RWPE2 (cell line): ENCODE data around the gene INSYN2B.
A peak's percentile ranks its signal among the peaks of the same experiment; 100 is the strongest.

ENCODE experiments used
- ATAC-seq: fragments of 200-7000 bp; cut with Tn5 transposase; 3 replicates; pipeline ENCODE4 v1.9.1; 2021; ENCODE audit warnings: low read depth
- DNase-seq: peaks from one replicate; pipeline ENCODE4 v3.0.0-alpha.2; 2020; ENCODE audit warnings: low spot score
- H3K27ac ChIP-seq: fragments of 450-650 bp; 2 replicates; pipeline ENCODE4 v1.5.1; 2017; ENCODE audit warnings: mild to moderate bottlenecking; ENCODE audit not compliant: poor library complexity, severe bottlenecking
- H3K27me3 ChIP-seq: fragments of 250-450 bp; sonication (Bioruptor Pico); 2 replicates; pipeline ENCODE4 v1.5.1; 2021; ENCODE audit warnings: mild to moderate bottlenecking, moderate library complexity; ENCODE audit not compliant: insufficient read depth, poor library complexity, severe bottlenecking
- H3K36me3 ChIP-seq: fragments of 250-450 bp; sonication (Bioruptor Pico); 2 replicates; pipeline ENCODE4 v1.5.1; 2020; ENCODE audit warnings: low read depth, mild to moderate bottlenecking, moderate library complexity
- H3K4me1 ChIP-seq: fragments of 250-450 bp; sonication (Bioruptor Pico); 2 replicates; pipeline ENCODE4 v1.5.1; 2021; ENCODE audit warnings: mild to moderate bottlenecking, moderate library complexity; ENCODE audit not compliant: insufficient read depth, poor library complexity, severe bottlenecking
- H3K4me3 ChIP-seq: fragments of 250-450 bp; sonication (Bioruptor Pico); 2 replicates; pipeline ENCODE4 v1.5.1; 2021; ENCODE audit warnings: mild to moderate bottlenecking, moderate library complexity; ENCODE audit not compliant: severe bottlenecking
- H3K9me3 ChIP-seq: fragments of 250-450 bp; sonication (Bioruptor Pico); 2 replicates; pipeline ENCODE4 v1.5.1; 2021; ENCODE audit warnings: mild to moderate bottlenecking, moderate library complexity; ENCODE audit not compliant: severe bottlenecking
- CTCF ChIP-seq: fragments of 450-650 bp; IDR thresholded peaks from one replicate; pipeline ENCODE4 v1.5.1; 2017; ENCODE audit warnings: mild to moderate bottlenecking, moderate library complexity; ENCODE audit not compliant: poor library complexity, severe bottlenecking

The INSYN2B gene

DNA sequence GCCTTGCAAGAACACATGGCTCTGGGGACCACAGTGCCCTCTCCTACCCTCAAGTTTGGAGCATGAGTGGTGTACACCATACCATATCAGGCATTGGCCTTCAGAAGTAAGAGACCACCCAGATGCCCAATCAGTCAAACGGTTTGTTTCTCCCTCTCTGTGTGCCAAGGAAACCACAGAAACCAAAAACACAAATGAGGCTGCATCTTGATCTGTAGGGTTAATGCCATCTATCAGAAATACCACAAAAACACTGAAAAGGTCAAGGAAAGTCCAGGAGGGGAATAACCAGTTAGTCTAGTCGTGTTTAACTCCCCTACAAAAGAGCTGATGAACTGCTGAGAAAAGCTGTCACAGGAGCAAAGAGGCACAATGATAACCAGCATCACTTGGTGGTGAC, 78.4 kb downstream of the INSYN2B start:
- Histone ChIP-seq H3K27ac (no peak overlapping the region), H3K4me3 (no peak overlapping the region), H3K9me3 (no peaks in the 10 kb centered on the region), H3K4me1 (no peaks in the 10 kb centered on the region), H3K27me3 (no peaks in the 10 kb centered on the region), H3K36me3 (no peaks in the 10 kb centered on the region)
- DNase-seq = no peak
- no peak for ATAC-seq
- no peak for TF ChIP-seq CTCF

GRCh38 chr5:169897481-169897880, 82.8 kb downstream of the INSYN2B start:
- Histone ChIP-seq H3K4me1 (no peaks in the 10 kb centered on the region), H3K27me3 (no peaks in the 10 kb centered on the region), H3K4me3 (no peak overlapping the region), H3K9me3 (no peaks in the 10 kb centered on the region), H3K36me3 (no peaks in the 10 kb centered on the region), H3K27ac (no peak overlapping the region)
- ATAC-seq (no peak), DNase-seq (no peak)
- no peak for TF ChIP-seq CTCF

GRCh38 chr5:169895926-169896325, 84.4 kb downstream of the INSYN2B start:
- no peak for ATAC-seq
- Histone ChIP-seq H3K9me3 (no peaks in the 10 kb centered on the region), H3K36me3 (no peaks in the 10 kb centered on the region), H3K4me3 (no peak overlapping the region), H3K27ac (no peak overlapping the region), H3K27me3 (no peaks in the 10 kb centered on the region), H3K4me1 (no peaks in the 10 kb centered on the region)
- TF ChIP-seq CTCF = no peak
- DNase-seq = no peak

GRCh38 chr5:169893571-169893970, 86.7 kb downstream of the INSYN2B start:
- H3K9me3 ChIP-seq = no peaks in the 10 kb centered on the region
- no peaks in the 10 kb centered on the region for H3K36me3 ChIP-seq
- H3K27ac ChIP-seq = no peak overlapping the region
- TF ChIP-seq CTCF = no peak
- no peak for ATAC-seq
- no peaks in the 10 kb centered on the region for H3K4me1 ChIP-seq
- no peaks in the 10 kb centered on the region for H3K27me3 ChIP-seq
- no peak overlapping the region for H3K4me3 ChIP-seq
- no peak for DNase-seq

- TF ChIP-seq CTCF = no peak
- DNase-seq (no peak), ATAC-seq (peak; percentile 19; the same call in 1 of the 3 replicates)
- no peaks in the 10 kb centered on the region for H3K36me3 ChIP-seq
- H3K9me3 ChIP-seq = no peaks in the 10 kb centered on the region
- H3K4me1 ChIP-seq = no peaks in the 10 kb centered on the region
- no peaks in the 10 kb centered on the region for H3K27me3 ChIP-seq
- H3K27ac ChIP-seq = no peak overlapping the region
- no peak overlapping the region for H3K4me3 ChIP-seq
These were observed 87.3 kb downstream of the INSYN2B start for GRCh38 chr5:169893010-169893409.
